K562 (cell line): ENCODE measurements around the gene TMEM181. TPM values are rescaled to one million over a fixed set of nuclear protein-coding genes. Genes with fewer than 3 reads are reported as not detected.
"Not testable (repeated sequence)": the region's sequence is repeated elsewhere in the genome, so short reads cannot be mapped to it uniquely, and the experiment has no call there.

Source experiments
- ATAC-seq: fragments of 200-7000 bp; cut with Tn5 transposase; 3 replicates; pipeline ENCODE4 v1.9.1; 2020; ENCODE audit warnings: moderate library complexity
- BruUV-seq: library from RNA; stranded (reverse); fragments of 400-500 nt; replicated peaks from 2 replicates; lab custom pipeline; 2021; lab: Mats Ljungman, UMichigan
- CTCF ChIA-PET: fragments of 300-600 bp; formaldehyde crosslinking; extraction: SDS; loops from one replicate; lab custom pipeline; 2021; ENCODE audit warnings: low intra/inter-chr PET ratio; lab: Yijun Ruan, JAX
- POLR2A ChIA-PET: fragments of 300-600, 350-650 bp; sonication (Branson Sonifier 250); formaldehyde crosslinking; extraction: SDS; loops from one replicate; lab custom pipeline; 2021; ENCODE audit warnings: antibody characterized with exemption, inconsistent platforms; lab: Yijun Ruan, JAX
- DNase-seq, 4 experiments: peaks; one replicate each; pipeline versions ENCODE4 v3.0.0 to v3.0.0-alpha.2; 2011 to 2018; ENCODE audit warnings: low spot score in 3 of 4, mixed read lengths in 3 of 4; ENCODE audit errors: extremely low read depth in 1 of 4
- FAIRE-seq: peaks from 2 replicates; lab custom pipeline; 2011; peaks lifted over from hg19 to GRCh38; lab: Jason Lieb, UNC
- H2AFZ ChIP-seq: 2 replicates; pipeline ENCODE4 v1.6.0; 2011; ENCODE audit warnings: low read depth, low read length, control low read depth, inconsistent platforms
- H3K27ac ChIP-seq: fragments of 200-600 bp; 3 replicates; pipeline ENCODE4 v1.8.0; 2011; ENCODE audit warnings: low read depth, mild to moderate bottlenecking, control low read depth, inconsistent platforms, low read length, moderate library complexity, mixed read lengths; ENCODE audit errors: extremely low read depth
- H3K27me3 ChIP-seq, 2 experiments: fragments of 300-600 bp in 1 of 2; 2 replicates in 1 of 2; 3 replicates in 1 of 2; pipeline versions ENCODE4 v1.6.0 to v1.8.0; 2011; ENCODE audit warnings: inconsistent platforms in 2 of 2, low read length in 2 of 2, mild to moderate bottlenecking in 1 of 2, mixed read lengths in 1 of 2, moderate library complexity in 1 of 2; ENCODE audit not compliant: control insufficient read depth in 2 of 2, insufficient read depth in 2 of 2
- H3K36me3 ChIP-seq: fragments of 300-600 bp; 3 replicates; pipeline ENCODE4 v1.8.0; 2011; ENCODE audit warnings: mild to moderate bottlenecking, low read length, inconsistent platforms; ENCODE audit not compliant: control insufficient read depth, insufficient read depth
- H3K4me1 ChIP-seq, 2 experiments: fragments of 200-600 bp in 1 of 2; replicated peaks in 1 of 2; 2 replicates in 1 of 2; 3 replicates in 1 of 2; pipeline versions ENCODE4 v1.5.1 to v1.8.0; 2011; ENCODE audit warnings: inconsistent platforms in 2 of 2, low read length in 2 of 2, mild to moderate bottlenecking in 1 of 2, mixed read lengths in 1 of 2, moderate library complexity in 1 of 2; ENCODE audit not compliant: control insufficient read depth in 2 of 2, insufficient read depth in 2 of 2
- H3K4me2 ChIP-seq: 2 replicates; pipeline ENCODE4 v1.6.1; 2011; ENCODE audit warnings: low read length, control low read depth, inconsistent platforms, mixed read lengths; ENCODE audit not compliant: insufficient read depth
- H3K4me3 ChIP-seq: fragments of 200-600 bp; sonication (generic), shearing (Covaris generic); 2 replicates; pipeline ENCODE4 v1.5.1; 2016; ENCODE audit warnings: control low read depth, inconsistent platforms
- H3K79me2 ChIP-seq: fragments of 200-600 bp; 3 replicates; pipeline ENCODE4 v1.8.0; 2011; ENCODE audit warnings: low read length, inconsistent platforms; ENCODE audit not compliant: control insufficient read depth, insufficient read depth
- H3K9ac ChIP-seq, 2 experiments: 2 replicates each; pipeline versions ENCODE4 v1.6.0 to v1.6.1; 2011; ENCODE audit warnings: low read depth in 2 of 2, low read length in 2 of 2, control low read depth in 1 of 2, inconsistent platforms in 1 of 2, mild to moderate bottlenecking in 1 of 2, mixed read lengths in 1 of 2; ENCODE audit not compliant: insufficient read depth in 1 of 2
- H3K9me1 ChIP-seq: one replicate; pipeline ENCODE4 v1.6.0; 2011; ENCODE audit warnings: inconsistent platforms, mild to moderate bottlenecking, low read length, moderate library complexity; ENCODE audit not compliant: control insufficient read depth, insufficient read depth
- H3K9me3 ChIP-seq: replicated peaks from 2 replicates; pipeline ENCODE4 v1.5.1; 2011; ENCODE audit warnings: low read depth, low read length, inconsistent platforms; ENCODE audit not compliant: control insufficient read depth, insufficient read depth
- H4K20me1 ChIP-seq: replicated peaks from 2 replicates; pipeline ENCODE4 v1.6.1; 2011; ENCODE audit warnings: low read length, inconsistent platforms, mixed read lengths; ENCODE audit not compliant: control insufficient read depth, insufficient read depth
- CEBPB ChIP-seq: fragments of 450-650 bp; IDR thresholded peaks from 2 replicates; pipeline ENCODE4 v1.6.1; 2016; ENCODE audit warnings: missing genetic modification characterization, missing compliant biosample characterization
- FUS ChIP-seq: fragments of 200-400 bp; formaldehyde crosslinking; optimal IDR thresholded peaks from 2 replicates; pipeline ENCODE3; 2017; ENCODE audit warnings: low read depth, low read length
- GABPB1 ChIP-seq: sonication (generic); formaldehyde crosslinking; IDR thresholded peaks from 2 replicates; pipeline ENCODE4 v1.8.0; 2022; ENCODE audit warnings: mild to moderate bottlenecking, missing genetic modification reagents
- NR3C1 ChIP-seq: sonication (generic); formaldehyde crosslinking; IDR thresholded peaks from 2 replicates; pipeline ENCODE4 v1.8.1; 2022; ENCODE audit warnings: missing genetic modification reagents
- RB1 ChIP-seq: fragments of 450-650 bp; IDR thresholded peaks from 2 replicates; pipeline ENCODE4 v1.6.1; 2017; ENCODE audit warnings: low read depth, mild to moderate bottlenecking
- ZKSCAN8 ChIP-seq: fragments of 200-800 bp; sonication (Bioruptor generic); IDR thresholded peaks from 2 replicates; pipeline ENCODE4 v1.6.1; 2016; ENCODE audit warnings: missing genetic modification characterization, missing compliant biosample characterization
- ZNF785 ChIP-seq: fragments of 250-450 bp; sonication (Bioruptor Pico); IDR thresholded peaks from 2 replicates; pipeline ENCODE4 v1.4.0; 2020; ENCODE audit warnings: mild to moderate bottlenecking
- WGBS: fragments of 100-300 bp; shearing (Covaris generic); methylation state at CpG from one replicate; pipeline ENCODE4 v1.1.6; 2016; ENCODE audit warnings: low coverage, mixed read lengths; ENCODE audit not compliant: insufficient coverage; ENCODE audit errors: missing lambda C conversion rate; 5-methylcytosine and 5-hydroxymethylcytosine counted together
- in situ Hi-C: fragments of 300-500 bp; cut with MboI; formaldehyde crosslinking; loops from 4 replicates; pipeline ENCODE4 v1.15.0; 2018; ENCODE audit warnings: inconsistent platforms, mixed read lengths
- intact Hi-C: fragments of 100-400 bp; cut with micrococcal nuclease; formaldehyde crosslinking; loops from 2 replicates; pipeline ENCODE4 v1.14.2; 2022
- polyA plus RNA-seq, 8 experiments: library from polyadenylated mRNA; depleted of rRNA in 4 of 8; stranded (reverse) in 5 of 8; unstranded in 3 of 8; fragments of >200 nt; fragmentation: Nextera tagmentation in 2 of 8; fragmentation: Illumina TruSeq in 1 of 8; extraction: Ambion mirVana in 2 of 8; extraction: Trizol in 1 of 8; gene quantifications; 2 replicates each; pipeline versions ENCODE4 v1.2.1 to v1.2.3, GENCODE V29; 2011 to 2014; ENCODE audit warnings: inconsistent platforms in 1 of 8, missing spikeins in 1 of 8
- total RNA-seq, 7 experiments: library from RNA; depleted of rRNA in 6 of 7; stranded (reverse); fragments of >200 nt in 6 of 7; fragmentation: Illumina TruSeq in 2 of 7; extraction: Trizol in 2 of 7; gene quantifications; 2 replicates each; pipeline versions ENCODE4 v1.2.1 to v1.2.3, GENCODE V29; 2011 to 2021; ENCODE audit warnings: low replicate concordance in 1 of 7

TMEM181 gene
- total and polyA plus RNA-seq, 9 of the 15 experiments (the other 6 are each of a cell fraction or from before 2014, with no cell fraction given): 5.6 to 27.2 (median 19.9) TPM

- peak overlapping the region; percentile 35 for H2AFZ ChIP-seq
- DNase-seq (no peak), FAIRE-seq (no peak), ATAC-seq (no peak)
- WGBS: 38% methylated on average over 7 of the region's 7 CpGs
- BruUV-seq: no TSS peak
- ChIA-PET POLR2A (interaction anchor here (1.5 to 4.4 kb wide), 2 partner anchors 8 to 17 kb away, joined by 6 to 11 read pairs; no protein-coding TSS in a partner anchor), CTCF (no interaction called here)
- H3K4me3 ChIP-seq: no peak overlapping the region
- no peak for TF ChIP-seq ZNF785
- no peak for TF ChIP-seq GABPB1 (CRISPR knock-in tag)
- TF ChIP-seq FUS: no peak
- TF ChIP-seq ZKSCAN8 (CRISPR knock-in tag): no peak
- no peak for TF ChIP-seq RB1
- TF ChIP-seq NR3C1: no peak
- peaks cover 23% of the 10 kb centered on the region in 2 experiments for H3K4me1 ChIP-seq
- intact Hi-C loops: no loop called here
- no peak overlapping the region for H3K27ac ChIP-seq
- H3K9me1 ChIP-seq: no peaks in the 10 kb centered on the region
- H3K27me3 ChIP-seq: no peaks in the 10 kb centered on the region
- H3K36me3 ChIP-seq: no peaks in the 10 kb centered on the region
- no peak overlapping the region for H3K4me2 ChIP-seq
- in situ Hi-C loops: no loop called here
- H4K20me1 ChIP-seq: no peaks in the 10 kb centered on the region
- H3K9me3 ChIP-seq: no peaks in the 10 kb centered on the region
- H3K79me2 ChIP-seq: peaks cover 12% of the 10 kb centered on the region
- no peak overlapping the region for H3K9ac ChIP-seq
Observed at GRCh38 chr6:158556113-158556512, 3.8 kb upstream of the TMEM181 start.

GRCh38 chr6:158557110-158557509 is 2.8 kb upstream of the TMEM181 start:
- H3K36me3 ChIP-seq, H4K20me1 ChIP-seq, H3K4me3 ChIP-seq, H3K27ac ChIP-seq, CTCF ChIA-PET, DNase-seq, in situ Hi-C loops, intact Hi-C loops, BruUV-seq, H3K27me3 ChIP-seq, H2AFZ ChIP-seq, FAIRE-seq, H3K4me2 ChIP-seq, H3K9me3 ChIP-seq, H3K9me1 ChIP-seq, H3K9ac ChIP-seq, ATAC-seq: not testable (repeated sequence)
- 71% methylated on average over 3 of the region's 3 CpGs for WGBS
- peaks cover 27 to 32% of the 10 kb centered on the region in 2 experiments for H3K4me1 ChIP-seq
- TF ChIP-seq CEBPB (tag): peak; percentile 83
- peaks cover 22% of the 10 kb centered on the region for H3K79me2 ChIP-seq
- POLR2A ChIA-PET: interaction anchor here (0.6 to 1.5 kb wide), 3 partner anchors 9 to 671 kb away, joined by 3 to 6 read pairs (median 3); no protein-coding TSS in a partner anchor
